Neural progenitor cell (in vitro differentiated cells): ENCODE data around the gene KCNJ9.

Experiments used
- EZH2 ChIP-seq: fragments of 200-600 bp; sonication (generic); IDR thresholded peaks from 2 replicates; pipeline ENCODE4 v1.6.1; 2017; ENCODE audit warnings: antibody characterized with exemption, mild to moderate bottlenecking, moderate library complexity
- EZH2phosphoT487 ChIP-seq: fragments of 200-600 bp; sonication (generic); IDR thresholded peaks from 2 replicates; pipeline ENCODE4 v1.6.1; 2017; ENCODE audit warnings: antibody characterized with exemption
- TF ChIP-seq, protein P1 (sequence below): fragments of 200-600 bp; sonication (generic); IDR thresholded peaks from 2 replicates; pipeline ENCODE4 v1.5.1; 2017; ENCODE audit warnings: antibody characterized with exemption, mild to moderate bottlenecking

DNA sequence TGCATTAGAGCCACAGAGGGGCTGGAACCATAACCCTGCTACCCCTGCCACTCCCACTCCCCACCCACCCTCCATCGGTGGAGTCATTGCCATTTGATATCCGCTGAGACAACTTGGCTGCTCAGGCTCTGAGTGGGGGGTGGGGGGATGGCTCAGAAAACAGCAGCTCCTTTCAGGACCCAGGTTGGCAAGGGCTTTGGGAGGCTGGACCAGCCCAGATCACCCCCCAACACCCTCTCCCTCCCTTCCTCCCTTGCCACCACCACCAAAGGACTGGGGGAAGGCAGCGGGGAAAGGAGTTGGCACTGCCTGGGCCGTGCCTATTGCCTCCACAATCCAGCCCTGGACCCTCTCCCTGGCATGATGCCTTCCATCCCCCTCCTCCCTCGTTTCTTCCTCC is 13.1 kb upstream of the KCNJ9 start:
- TF ChIP-seq, protein P1, sequence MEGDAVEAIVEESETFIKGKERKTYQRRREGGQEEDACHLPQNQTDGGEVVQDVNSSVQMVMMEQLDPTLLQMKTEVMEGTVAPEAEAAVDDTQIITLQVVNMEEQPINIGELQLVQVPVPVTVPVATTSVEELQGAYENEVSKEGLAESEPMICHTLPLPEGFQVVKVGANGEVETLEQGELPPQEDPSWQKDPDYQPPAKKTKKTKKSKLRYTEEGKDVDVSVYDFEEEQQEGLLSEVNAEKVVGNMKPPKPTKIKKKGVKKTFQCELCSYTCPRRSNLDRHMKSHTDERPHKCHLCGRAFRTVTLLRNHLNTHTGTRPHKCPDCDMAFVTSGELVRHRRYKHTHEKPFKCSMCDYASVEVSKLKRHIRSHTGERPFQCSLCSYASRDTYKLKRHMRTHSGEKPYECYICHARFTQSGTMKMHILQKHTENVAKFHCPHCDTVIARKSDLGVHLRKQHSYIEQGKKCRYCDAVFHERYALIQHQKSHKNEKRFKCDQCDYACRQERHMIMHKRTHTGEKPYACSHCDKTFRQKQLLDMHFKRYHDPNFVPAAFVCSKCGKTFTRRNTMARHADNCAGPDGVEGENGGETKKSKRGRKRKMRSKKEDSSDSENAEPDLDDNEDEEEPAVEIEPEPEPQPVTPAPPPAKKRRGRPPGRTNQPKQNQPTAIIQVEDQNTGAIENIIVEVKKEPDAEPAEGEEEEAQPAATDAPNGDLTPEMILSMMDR: no peak
- no peak for TF ChIP-seq EZH2phosphoT487
- TF ChIP-seq EZH2: no peak
